ENCODE results near the gene MMADHC. TPM values are rescaled to one million over a fixed set of nuclear protein-coding genes. Genes with fewer than 3 reads are reported as not detected.

Gene MMADHC
- total RNA-seq, 1 experiment from 2014 or later = 130 TPM

GRCh38 chr2:149528983-149529382 is 58.6 kb downstream of the MMADHC start:
- Histone ChIP-seq H3K36me3 (ENCODE audit: low read depth, low read length) (no peaks in the 10 kb centered on the region), H3K9me2 (replicated peaks; ENCODE audit: low read length) (no peaks in the 10 kb centered on the region), H3K27me3 (ENCODE audit: low read length) (peaks cover 13% of the 10 kb centered on the region; the same call in 1 of the 2 replicates), H3K4me3 (ENCODE audit: low read length) (no peak overlapping the region), H3K79me2 (ENCODE audit: low read length) (no peaks in the 10 kb centered on the region), H3K4me2 (ENCODE audit: low read length) (no peak overlapping the region), H2AFZ (ENCODE audit: low read length) (no peak overlapping the region), H3F3A (ENCODE audit: low read length, unreplicated experiment) (no peaks in the 10 kb centered on the region), H3K4me1 (ENCODE audit: insufficient read depth, low read length) (peaks cover 15% of the 10 kb centered on the region; the same call in 1 of the 2 replicates), H3K9me3 (ENCODE audit: low read length) (no peaks in the 10 kb centered on the region), H4K20me1 (ENCODE audit: low read length) (no peaks in the 10 kb centered on the region), H3K27ac (ENCODE audit: low read length) (no peak overlapping the region), H3K9ac (ENCODE audit: low read length) (no peak overlapping the region)
- intact Hi-C loops (cut with micrococcal nuclease) = no loop called here
- CTCF ChIA-PET = no interaction called here
- no TSS peak for BruUV-seq (replicated peaks)
- ATAC-seq (no peak), DNase-seq (no peak)
- TF ChIP-seq EZH2 (IDR thresholded peaks at IDR 0.05; ENCODE audit: low read length, unreplicated experiment) = no peak
- POLR2A ChIA-PET (ENCODE audit: unreplicated experiment) = no interaction called here

- TF ChIP-seq CTCF (conservative IDR thresholded peaks at IDR 0.05; ENCODE audit: low read depth, low read length) = no peak
- no peaks in the 10 kb centered on the region for H3K36me3 ChIP-seq (ENCODE audit: low read depth, low read length)
- no peaks in the 10 kb centered on the region for H3K9me3 ChIP-seq (ENCODE audit: low read length)
- H3K9ac ChIP-seq (ENCODE audit: low read length) = no peak overlapping the region
- H4K20me1 ChIP-seq (ENCODE audit: low read length) = no peaks in the 10 kb centered on the region
- BruUV-seq (replicated peaks) = no TSS peak
- 0 out of 2 replicates have a peak overlapping the region, but pooled peaks have one; percentile 20 for H3K4me2 ChIP-seq (ENCODE audit: low read length)
- ChIA-PET POLR2A (ENCODE audit: unreplicated experiment) (no interaction called here), CTCF (no interaction called here)
- intact Hi-C loops (cut with micrococcal nuclease) = no loop called here
- DNase-seq (peak; percentile 52), ATAC-seq (peak; percentile 85)
- H3K27me3 ChIP-seq (ENCODE audit: low read length) = peaks cover 13% of the 10 kb centered on the region; the same call in 1 of the 2 replicates
- H3K4me1 ChIP-seq (ENCODE audit: insufficient read depth, low read length) = peaks cover 15% of the 10 kb centered on the region; the same call in 1 of the 2 replicates
- H3K9me2 ChIP-seq (replicated peaks; ENCODE audit: low read length) = no peaks in the 10 kb centered on the region
- no peak overlapping the region for H3K27ac ChIP-seq (ENCODE audit: low read length)
- H3F3A ChIP-seq (ENCODE audit: low read length, unreplicated experiment) = no peaks in the 10 kb centered on the region
- H3K79me2 ChIP-seq (ENCODE audit: low read length) = no peaks in the 10 kb centered on the region
- no peak overlapping the region for H3K4me3 ChIP-seq (ENCODE audit: low read length)
- 0 out of 2 replicates have a peak overlapping the region, but pooled peaks have one; percentile 6 for H2AFZ ChIP-seq (ENCODE audit: low read length)
Measured at GRCh38 chr2:149527998-149528755, 59.4 kb downstream of the MMADHC start.

GRCh38 chr2:149526689-149527088 is 60.9 kb downstream of the MMADHC start:
- Histone ChIP-seq H3K4me2 (ENCODE audit: low read length) (no peak overlapping the region), H3K9ac (ENCODE audit: low read length) (no peak overlapping the region), H4K20me1 (ENCODE audit: low read length) (no peaks in the 10 kb centered on the region), H2AFZ (ENCODE audit: low read length) (no peak overlapping the region), H3K9me2 (replicated peaks; ENCODE audit: low read length) (no peaks in the 10 kb centered on the region), H3K79me2 (ENCODE audit: low read length) (no peaks in the 10 kb centered on the region), H3K36me3 (ENCODE audit: low read depth, low read length) (no peaks in the 10 kb centered on the region), H3K27ac (ENCODE audit: low read length) (no peak overlapping the region), H3K4me3 (ENCODE audit: low read length) (no peak overlapping the region), H3K4me1 (ENCODE audit: insufficient read depth, low read length) (peaks cover 15% of the 10 kb centered on the region; the same call in 1 of the 2 replicates), H3K27me3 (ENCODE audit: low read length) (peaks cover 13% of the 10 kb centered on the region; the same call in 1 of the 2 replicates), H3F3A (ENCODE audit: low read length, unreplicated experiment) (no peaks in the 10 kb centered on the region), H3K9me3 (ENCODE audit: low read length) (no peaks in the 10 kb centered on the region)
- ATAC-seq (no peak), DNase-seq (no peak)
- BruUV-seq (replicated peaks) = no TSS peak
- no peak for TF ChIP-seq EZH2phosphoT487 (IDR thresholded peaks at IDR 0.05; ENCODE audit: borderline replicate concordance, low read length)
- TF ChIP-seq CTCF (conservative IDR thresholded peaks at IDR 0.05; ENCODE audit: low read depth, low read length) = no peak
- no peak for TF ChIP-seq EZH2 (IDR thresholded peaks at IDR 0.05; ENCODE audit: low read length, unreplicated experiment)
- CTCF ChIA-PET = no interaction called here
- intact Hi-C loops (cut with micrococcal nuclease) = no loop called here
- POLR2A ChIA-PET (ENCODE audit: unreplicated experiment) = no interaction called here
